Ascending aorta (tissue), 2 donors: ENCODE data around the gene NKAIN1. TPM values are rescaled to one million over a fixed set of nuclear protein-coding genes. Genes with fewer than 3 reads are reported as not detected.

Experiments used
- DNase-seq, 2 donors: peaks; one replicate each; pipeline ENCODE4 v3.0.0-alpha.2; 2019; ENCODE audit warnings: low spot score in 2 of 2
- H3K27ac ChIP-seq, 2 donors: fragments of 200-600 bp; sonication (generic); one replicate each; pipeline ENCODE4 v1.5.1; 2016 to 2017; ENCODE audit warnings: mild to moderate bottlenecking in 1 of 2
- H3K27me3 ChIP-seq: fragments of 200-600 bp; sonication (generic); one replicate; pipeline ENCODE4 v1.5.1; 2017
- H3K36me3 ChIP-seq, 2 donors: fragments of 200-600 bp; sonication (generic); one replicate each; pipeline ENCODE4 v1.5.1; 2016
- H3K4me1 ChIP-seq, 2 donors: fragments of 200-600 bp; sonication (generic); one replicate each; pipeline ENCODE4 v1.5.1; 2016 to 2017; ENCODE audit warnings: mild to moderate bottlenecking in 1 of 2
- H3K4me3 ChIP-seq, 2 donors: fragments of 200-600 bp; sonication (generic); one replicate each; pipeline ENCODE4 v1.5.1; 2016 to 2017; ENCODE audit warnings: mild to moderate bottlenecking in 1 of 2
- H3K9me3 ChIP-seq, 2 donors: fragments of 200-600 bp; sonication (generic); one replicate each; pipeline ENCODE4 v1.5.1; 2016
- intact Hi-C: fragments of 100-400 bp; cut with DNase I; formaldehyde crosslinking; loops from one replicate; pipeline ENCODE4 v1.15.1; 2023
- total RNA-seq: library from RNA; depleted of rRNA; stranded (reverse); fragments of >200 nt; gene quantifications from one replicate; pipeline ENCODE4 v1.1.0, GENCODE V29; 2016
- TF ChIP-seq, protein P1 (sequence below), 3 experiments: fragments of 200-600 bp in 2 of 3; fragments of 450-650 bp in 1 of 3; sonication (generic) in 2 of 3; IDR thresholded peaks; one replicate each; pipeline ENCODE4 v1.5.1; 2016 to 2019; ENCODE audit warnings: antibody characterized with exemption in 3 of 3, mild to moderate bottlenecking in 1 of 3, moderate library complexity in 1 of 3

Gene NKAIN1
- total RNA-seq, 1 donor from 2014 or later: not detected

GRCh38 chr1:31151402-31151801 lies 88.3 kb downstream of the NKAIN1 start:
- Histone ChIP-seq H3K36me3 (no peaks in the 10 kb centered on the region), H3K27me3 (no peaks in the 10 kb centered on the region), H3K4me3 (no peak overlapping the region), H3K9me3 (no peaks in the 10 kb centered on the region), H3K27ac (no peak overlapping the region), H3K4me1 (peaks cover 0 to 7% of the 10 kb centered on the region in 2 donors)
- no peak for DNase-seq
- TF ChIP-seq, protein P1, sequence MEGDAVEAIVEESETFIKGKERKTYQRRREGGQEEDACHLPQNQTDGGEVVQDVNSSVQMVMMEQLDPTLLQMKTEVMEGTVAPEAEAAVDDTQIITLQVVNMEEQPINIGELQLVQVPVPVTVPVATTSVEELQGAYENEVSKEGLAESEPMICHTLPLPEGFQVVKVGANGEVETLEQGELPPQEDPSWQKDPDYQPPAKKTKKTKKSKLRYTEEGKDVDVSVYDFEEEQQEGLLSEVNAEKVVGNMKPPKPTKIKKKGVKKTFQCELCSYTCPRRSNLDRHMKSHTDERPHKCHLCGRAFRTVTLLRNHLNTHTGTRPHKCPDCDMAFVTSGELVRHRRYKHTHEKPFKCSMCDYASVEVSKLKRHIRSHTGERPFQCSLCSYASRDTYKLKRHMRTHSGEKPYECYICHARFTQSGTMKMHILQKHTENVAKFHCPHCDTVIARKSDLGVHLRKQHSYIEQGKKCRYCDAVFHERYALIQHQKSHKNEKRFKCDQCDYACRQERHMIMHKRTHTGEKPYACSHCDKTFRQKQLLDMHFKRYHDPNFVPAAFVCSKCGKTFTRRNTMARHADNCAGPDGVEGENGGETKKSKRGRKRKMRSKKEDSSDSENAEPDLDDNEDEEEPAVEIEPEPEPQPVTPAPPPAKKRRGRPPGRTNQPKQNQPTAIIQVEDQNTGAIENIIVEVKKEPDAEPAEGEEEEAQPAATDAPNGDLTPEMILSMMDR (IDR thresholded peaks at IDR 0.05): no peak
- intact Hi-C loops: no loop called here

GRCh38 chr1:31148409-31148808 lies 91.3 kb downstream of the NKAIN1 start:
- TF ChIP-seq, protein P1 (IDR thresholded peaks at IDR 0.05): no peak
- Histone ChIP-seq H3K4me1 (peaks cover 0 to 3% of the 10 kb centered on the region in 2 donors), H3K36me3 (no peaks in the 10 kb centered on the region), H3K27me3 (no peaks in the 10 kb centered on the region), H3K9me3 (no peaks in the 10 kb centered on the region), H3K4me3 (no peak overlapping the region), H3K27ac (no peak overlapping the region)
- DNase-seq: no peak
- intact Hi-C loops: no loop called here

GRCh38 chr1:31145648-31146047 lies 94.0 kb downstream of the NKAIN1 start:
- Histone ChIP-seq H3K4me1 (peaks cover 0 to 3% of the 10 kb centered on the region in 2 donors), H3K27me3 (no peaks in the 10 kb centered on the region), H3K27ac (no peak overlapping the region), H3K9me3 (no peaks in the 10 kb centered on the region), H3K36me3 (no peaks in the 10 kb centered on the region), H3K4me3 (no peak overlapping the region)
- TF ChIP-seq, protein P1 (IDR thresholded peaks at IDR 0.05): no peak
- no peak for DNase-seq
- intact Hi-C loops: no loop called here

- Histone ChIP-seq H3K27ac (peak overlapping the region in 1 of 2 donors; percentile 34), H3K4me1 (peaks cover 0 to 3% of the 10 kb centered on the region in 2 donors), H3K4me3 (no peak overlapping the region), H3K36me3 (no peaks in the 10 kb centered on the region), H3K9me3 (no peaks in the 10 kb centered on the region), H3K27me3 (no peaks in the 10 kb centered on the region)
- TF ChIP-seq, protein P1 (IDR thresholded peaks at IDR 0.05): no peak
- intact Hi-C loops: no loop called here
- DNase-seq: no peak
Measured at GRCh38 chr1:31144442-31144841, 95.2 kb downstream of the NKAIN1 start.

DNA sequence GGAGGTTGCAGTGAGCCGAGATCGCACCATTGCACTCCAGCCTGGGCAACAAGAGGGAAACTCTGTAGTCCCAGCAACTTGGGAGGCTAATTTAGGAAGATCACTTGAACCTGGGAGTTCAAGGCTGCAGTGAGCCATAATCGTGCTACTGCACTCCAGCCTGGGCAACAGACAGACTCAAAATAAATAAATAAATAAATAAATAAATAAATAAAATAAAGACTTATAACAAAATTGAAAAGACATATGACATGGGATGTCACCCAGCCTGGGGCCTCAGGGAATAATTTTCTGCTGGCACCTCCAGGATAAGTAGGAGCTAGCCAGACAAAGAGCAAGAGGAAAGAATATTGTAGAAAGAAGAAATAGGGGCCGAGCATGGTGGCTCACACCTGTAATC lies 96.2 kb downstream of the NKAIN1 start:
- Histone ChIP-seq H3K4me1 (peaks cover 0 to 3% of the 10 kb centered on the region in 2 donors), H3K27ac (no peak overlapping the region), H3K27me3 (no peaks in the 10 kb centered on the region), H3K9me3 (no peaks in the 10 kb centered on the region), H3K4me3 (no peak overlapping the region), H3K36me3 (no peaks in the 10 kb centered on the region)
- no peak for DNase-seq
- intact Hi-C loops: no loop called here
- TF ChIP-seq, protein P1 (IDR thresholded peaks at IDR 0.05): no peak

- Histone ChIP-seq H3K4me1 (peaks cover 0 to 3% of the 10 kb centered on the region in 2 donors), H3K27me3 (no peaks in the 10 kb centered on the region), H3K36me3 (no peaks in the 10 kb centered on the region), H3K9me3 (no peaks in the 10 kb centered on the region), H3K27ac (no peak overlapping the region), H3K4me3 (no peak overlapping the region)
- no peak for DNase-seq
- TF ChIP-seq, protein P1 (IDR thresholded peaks at IDR 0.05): no peak
- intact Hi-C loops: no loop called here
Measured at GRCh38 chr1:31142406-31142805, 97.3 kb downstream of the NKAIN1 start.
